Prostate gland (tissue), 2 donors: ENCODE data around the gene CCDC12.

Experiments
- POLR2AphosphoS5 ChIP-seq: sonication (generic); formaldehyde crosslinking; IDR thresholded peaks from one replicate; pipeline ENCODE4 v1.6.1; 2017; ENCODE audit warnings: antibody characterized with exemption
- TF ChIP-seq, protein P1 (sequence below), 4 experiments: fragments of 200-600 bp in 2 of 4; fragments of 450-650 bp in 2 of 4; sonication (generic) in 2 of 4; IDR thresholded peaks; 1 replicate in 3 of 4; 2 replicates in 1 of 4; pipeline ENCODE4 v1.5.1; 2016 to 2019; ENCODE audit warnings: antibody characterized with exemption in 4 of 4, mild to moderate bottlenecking in 2 of 4, moderate library complexity in 2 of 4

DNA sequence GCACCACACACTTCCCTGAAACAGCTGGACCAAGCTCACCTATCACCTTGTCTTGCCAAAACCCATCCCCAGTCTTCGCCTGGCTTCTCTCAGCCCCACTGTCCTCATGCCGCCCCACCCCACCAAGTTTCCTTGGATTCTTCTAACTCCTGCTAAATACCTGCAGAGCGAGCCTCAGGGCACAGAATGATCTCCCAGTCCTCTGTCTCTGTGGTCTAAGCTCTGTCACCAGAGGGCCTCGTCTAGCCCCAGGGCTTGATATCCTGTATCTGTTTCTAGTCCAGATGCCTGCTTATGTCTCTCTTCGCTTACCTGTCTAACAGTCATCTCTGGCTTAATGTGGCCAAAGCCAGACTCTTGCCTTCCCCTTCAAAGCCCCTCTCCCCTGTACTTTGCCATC lies 9.7 kb downstream of the CCDC12 start:
- TF ChIP-seq, protein P1, sequence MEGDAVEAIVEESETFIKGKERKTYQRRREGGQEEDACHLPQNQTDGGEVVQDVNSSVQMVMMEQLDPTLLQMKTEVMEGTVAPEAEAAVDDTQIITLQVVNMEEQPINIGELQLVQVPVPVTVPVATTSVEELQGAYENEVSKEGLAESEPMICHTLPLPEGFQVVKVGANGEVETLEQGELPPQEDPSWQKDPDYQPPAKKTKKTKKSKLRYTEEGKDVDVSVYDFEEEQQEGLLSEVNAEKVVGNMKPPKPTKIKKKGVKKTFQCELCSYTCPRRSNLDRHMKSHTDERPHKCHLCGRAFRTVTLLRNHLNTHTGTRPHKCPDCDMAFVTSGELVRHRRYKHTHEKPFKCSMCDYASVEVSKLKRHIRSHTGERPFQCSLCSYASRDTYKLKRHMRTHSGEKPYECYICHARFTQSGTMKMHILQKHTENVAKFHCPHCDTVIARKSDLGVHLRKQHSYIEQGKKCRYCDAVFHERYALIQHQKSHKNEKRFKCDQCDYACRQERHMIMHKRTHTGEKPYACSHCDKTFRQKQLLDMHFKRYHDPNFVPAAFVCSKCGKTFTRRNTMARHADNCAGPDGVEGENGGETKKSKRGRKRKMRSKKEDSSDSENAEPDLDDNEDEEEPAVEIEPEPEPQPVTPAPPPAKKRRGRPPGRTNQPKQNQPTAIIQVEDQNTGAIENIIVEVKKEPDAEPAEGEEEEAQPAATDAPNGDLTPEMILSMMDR (IDR thresholded peaks at IDR 0.05) = no peak
- no peak for TF ChIP-seq POLR2AphosphoS5
